Measurements from ENCODE around the gene TBC1D16. TPM values are rescaled to one million over a fixed set of nuclear protein-coding genes. Genes with fewer than 3 reads are reported as not detected.

The TBC1D16 gene
- total RNA-seq, 1 donor = 68.8 TPM

GRCh38 chr17:79937391-79938335 is 98.0 kb downstream of the TBC1D16 start:
- Histone ChIP-seq H3K4me3 (ENCODE audit: insufficient read depth, low read length) (no peak overlapping the region), H3K4me1 (ENCODE audit: insufficient read depth, low read length) (peaks cover 14% of the 10 kb centered on the region), H3K79me2 (ENCODE audit: insufficient read depth, low read length) (no peaks in the 10 kb centered on the region), H3K36me3 (ENCODE audit: insufficient read depth, low read length) (peaks cover 6% of the 10 kb centered on the region), H3K9me3 (ENCODE audit: low read depth, low read length) (no peaks in the 10 kb centered on the region), H2AFZ (ENCODE audit: low read length) (no peak overlapping the region), H3K4me2 (ENCODE audit: insufficient read depth, low read length) (no peak overlapping the region), H3K27ac (ENCODE audit: low read depth, low read length) (no peak overlapping the region), H4K20me1 (ENCODE audit: insufficient read depth, low read length) (peaks cover 5% of the 10 kb centered on the region), H3K27me3 (ENCODE audit: insufficient read depth, low read length) (peaks cover 5% of the 10 kb centered on the region)
- no peak for TF ChIP-seq CTCF (IDR thresholded peaks at IDR 0.05; ENCODE audit: extremely low read depth, low read depth, low read length)
- peak; percentile 76 for DNase-seq (ENCODE audit: insufficient read length, low spot score, missing footprints)

- peak; percentile 83 for DNase-seq (ENCODE audit: insufficient read length, low spot score, missing footprints)
- Histone ChIP-seq H3K9me3 (ENCODE audit: low read depth, low read length) (no peaks in the 10 kb centered on the region), H3K4me2 (ENCODE audit: insufficient read depth, low read length) (no peak overlapping the region), H3K4me1 (ENCODE audit: insufficient read depth, low read length) (peaks cover 8% of the 10 kb centered on the region), H3K79me2 (ENCODE audit: insufficient read depth, low read length) (no peaks in the 10 kb centered on the region), H4K20me1 (ENCODE audit: insufficient read depth, low read length) (peaks cover 3% of the 10 kb centered on the region), H3K36me3 (ENCODE audit: insufficient read depth, low read length) (peaks cover 6% of the 10 kb centered on the region), H3K27me3 (ENCODE audit: insufficient read depth, low read length) (peaks cover 13% of the 10 kb centered on the region), H3K27ac (ENCODE audit: low read depth, low read length) (no peak overlapping the region), H2AFZ (ENCODE audit: low read length) (no peak overlapping the region), H3K4me3 (ENCODE audit: insufficient read depth, low read length) (no peak overlapping the region)
- TF ChIP-seq CTCF (IDR thresholded peaks at IDR 0.05; ENCODE audit: extremely low read depth, low read depth, low read length) = no peak
Observed at GRCh38 chr17:79936641-79937381, 98.9 kb downstream of the TBC1D16 start.

- Histone ChIP-seq H3K4me3 (ENCODE audit: insufficient read depth, low read length) (no peak overlapping the region), H2AFZ (ENCODE audit: low read length) (no peak overlapping the region), H4K20me1 (ENCODE audit: insufficient read depth, low read length) (peaks cover 3% of the 10 kb centered on the region), H3K27ac (ENCODE audit: low read depth, low read length) (no peak overlapping the region), H3K4me2 (ENCODE audit: insufficient read depth, low read length) (no peak overlapping the region), H3K36me3 (ENCODE audit: insufficient read depth, low read length) (peaks cover 6% of the 10 kb centered on the region), H3K27me3 (ENCODE audit: insufficient read depth, low read length) (peaks cover 20% of the 10 kb centered on the region), H3K79me2 (ENCODE audit: insufficient read depth, low read length) (no peaks in the 10 kb centered on the region), H3K9me3 (ENCODE audit: low read depth, low read length) (no peaks in the 10 kb centered on the region), H3K4me1 (ENCODE audit: insufficient read depth, low read length) (peaks cover 8% of the 10 kb centered on the region)
- no peak for TF ChIP-seq CTCF (IDR thresholded peaks at IDR 0.05; ENCODE audit: extremely low read depth, low read depth, low read length)
- DNase-seq (ENCODE audit: insufficient read length, low spot score, missing footprints) = peak; percentile 75
Observed at GRCh38 chr17:79936050-79936449, 99.6 kb downstream of the TBC1D16 start.
